H1 (cell line): ENCODE results near the gene SOCS7. TPM values are rescaled to one million over a fixed set of nuclear protein-coding genes. Genes with fewer than 3 reads are reported as not detected.

ENCODE experiments used
- CTCF ChIA-PET: fragments of 300-600 bp; sonication (Branson Sonifier 250); formaldehyde crosslinking; loops from one replicate; lab custom pipeline; 2021; ENCODE audit not compliant: partially characterized antibody; lab: Charles Lee
- POLR2A ChIA-PET: fragments of 300-600 bp; sonication (Branson Sonifier 250); formaldehyde crosslinking; loops from one replicate; lab custom pipeline; 2021; ENCODE audit warnings: inconsistent platforms; ENCODE audit not compliant: partially characterized antibody; lab: Charles Lee
- DNase-seq, 2 experiments: peaks; one replicate each; pipeline versions ENCODE4 v3.0.0 to v3.0.0-alpha.2; 2010 to 2022; ENCODE audit warnings: low spot score in 2 of 2, low read depth in 1 of 2, mixed read lengths in 1 of 2
- FAIRE-seq: peaks from 2 replicates; lab custom pipeline; 2011; peaks lifted over from hg19 to GRCh38; lab: Jason Lieb, UNC
- H2AFZ ChIP-seq: 2 replicates; pipeline ENCODE4 v1.8.1; 2012; ENCODE audit warnings: low read length, inconsistent platforms
- H2AK5ac ChIP-seq: 2 replicates; pipeline ENCODE4 v1.6.1; 2013; ENCODE audit warnings: low read depth, low read length
- H2BK120ac ChIP-seq: replicated peaks from 2 replicates; pipeline ENCODE3; 2013; ENCODE audit warnings: low read depth, low read length, inconsistent platforms
- H2BK12ac ChIP-seq: 2 replicates; pipeline ENCODE4 v1.6.1; 2013; ENCODE audit warnings: low read depth, low read length
- H2BK15ac ChIP-seq: 2 replicates; pipeline ENCODE4 v1.6.1; 2013; ENCODE audit warnings: low read length
- H2BK20ac ChIP-seq: 2 replicates; pipeline ENCODE4 v1.6.1; 2013; ENCODE audit warnings: low read length
- H2BK5ac ChIP-seq: 2 replicates; pipeline ENCODE4 v1.6.1; 2013; ENCODE audit warnings: low read depth, low read length
- H3K14ac ChIP-seq: 2 replicates; pipeline ENCODE4 v1.6.1; 2013; ENCODE audit warnings: inconsistent platforms; ENCODE audit not compliant: insufficient read length
- H3K18ac ChIP-seq: 2 replicates; pipeline ENCODE4 v1.6.1; 2013; ENCODE audit warnings: low read length; ENCODE audit errors: extremely low read depth
- H3K23ac ChIP-seq: 2 replicates; pipeline ENCODE4 v1.6.1; 2013; ENCODE audit warnings: inconsistent platforms; ENCODE audit not compliant: insufficient read length
- H3K23me2 ChIP-seq: 2 replicates; pipeline ENCODE4 v1.6.1; 2013; ENCODE audit warnings: low read depth, low read length
- H3K27ac ChIP-seq: 2 replicates; pipeline ENCODE4 v1.6.1; 2011; ENCODE audit warnings: low read depth, low read length, inconsistent platforms
- H3K27me3 ChIP-seq, 4 experiments: replicated peaks in 1 of 4; 1 replicate in 1 of 4; 2 replicates in 3 of 4; pipeline versions ENCODE4 v1.6.1 to v1.8.1; 2011 to 2013; ENCODE audit warnings: low read length in 3 of 4, mild to moderate bottlenecking in 3 of 4, inconsistent platforms in 2 of 4, mixed read lengths in 2 of 4, moderate library complexity in 1 of 4; ENCODE audit not compliant: control insufficient read depth in 3 of 4, insufficient read depth in 3 of 4; ENCODE audit errors: extremely low read depth in 1 of 4
- H3K36me3 ChIP-seq, 4 experiments: 2 replicates each; pipeline versions ENCODE4 v1.6.1 to v1.8.1; 2011 to 2013; ENCODE audit warnings: mild to moderate bottlenecking in 4 of 4, low read length in 3 of 4, moderate library complexity in 2 of 4, control low read depth in 1 of 4, inconsistent platforms in 1 of 4; ENCODE audit not compliant: insufficient read depth in 4 of 4, control insufficient read depth in 2 of 4
- H3K4ac ChIP-seq: replicated peaks from 2 replicates; pipeline ENCODE3; 2013; ENCODE audit warnings: low read length, low read depth, mixed read lengths, inconsistent platforms; ENCODE audit not compliant: insufficient read length
- H3K4me1 ChIP-seq, 4 experiments: replicated peaks in 1 of 4; 1 replicate in 1 of 4; 2 replicates in 3 of 4; pipeline versions ENCODE4 v1.6.1 to v1.8.1; 2011 to 2013; ENCODE audit warnings: low read length in 3 of 4, inconsistent platforms in 2 of 4, mixed read lengths in 1 of 4; ENCODE audit not compliant: insufficient read depth in 4 of 4, control insufficient read depth in 3 of 4
- H3K4me2 ChIP-seq, 2 experiments: 2 replicates each; pipeline versions ENCODE4 v1.6.1 to v1.8.1; 2011 to 2013; ENCODE audit warnings: low read depth in 2 of 2, low read length in 2 of 2, control low read depth in 1 of 2, inconsistent platforms in 1 of 2, mild to moderate bottlenecking in 1 of 2; ENCODE audit not compliant: insufficient read depth in 1 of 2
- H3K4me3 ChIP-seq, 4 experiments: fragments of 200-600, 300-600 bp in 1 of 4; sonication (generic), shearing (Covaris generic), sonication (Bioruptor Twin) in 1 of 4; 2 replicates each; pipeline versions ENCODE4 v1.5.1 to v1.8.1; 2011 to 2016; ENCODE audit warnings: low read length in 4 of 4, low read depth in 3 of 4, control low read depth in 2 of 4, inconsistent platforms in 2 of 4, mild to moderate bottlenecking in 2 of 4, mixed read lengths in 1 of 4, moderate library complexity in 1 of 4; ENCODE audit not compliant: insufficient read depth in 2 of 4; ENCODE audit errors: extremely low read depth in 1 of 4
- H3K56ac ChIP-seq: replicated peaks from 2 replicates; pipeline ENCODE3; 2013; ENCODE audit warnings: low read depth, mild to moderate bottlenecking, mixed read lengths, low read length, inconsistent platforms; ENCODE audit not compliant: insufficient read length
- H3K79me1 ChIP-seq: 2 replicates; pipeline ENCODE4 v1.6.1; 2013; ENCODE audit warnings: low read depth, low read length, control low read depth
- H3K79me2 ChIP-seq, 2 experiments: 2 replicates each; pipeline versions ENCODE4 v1.6.1 to v1.8.1; 2012 to 2013; ENCODE audit warnings: low read length in 2 of 2, mild to moderate bottlenecking in 2 of 2, inconsistent platforms in 1 of 2; ENCODE audit not compliant: insufficient read depth in 2 of 2, control insufficient read depth in 1 of 2
- H3K9ac ChIP-seq, 4 experiments: replicated peaks in 1 of 4; 1 replicate in 1 of 4; 2 replicates in 3 of 4; pipeline versions ENCODE4 v1.6.1 to v1.8.1; 2011 to 2013; ENCODE audit warnings: low read depth in 3 of 4, low read length in 3 of 4, control low read depth in 2 of 4, mild to moderate bottlenecking in 2 of 4, moderate library complexity in 2 of 4, inconsistent platforms in 1 of 4; ENCODE audit errors: extremely low read depth in 1 of 4
- H3K9me3 ChIP-seq, 2 experiments: 2 replicates each; pipeline versions ENCODE4 v1.6.1 to v1.8.1; 2012 to 2013; ENCODE audit warnings: mild to moderate bottlenecking in 2 of 2, moderate library complexity in 2 of 2, control low read depth in 1 of 2, inconsistent platforms in 1 of 2, low read depth in 1 of 2, low read length in 1 of 2, mixed read lengths in 1 of 2; ENCODE audit not compliant: insufficient read depth in 2 of 2
- H4K20me1 ChIP-seq, 2 experiments: replicated peaks in 1 of 2; 2 replicates each; pipeline versions ENCODE3 to v1.8.1; 2011 to 2013; ENCODE audit warnings: inconsistent platforms in 2 of 2, low read length in 2 of 2, mild to moderate bottlenecking in 1 of 2; ENCODE audit not compliant: insufficient read depth in 2 of 2, control insufficient read depth in 1 of 2
- H4K5ac ChIP-seq: 2 replicates; pipeline ENCODE4 v1.6.1; 2013; ENCODE audit warnings: low read length, low read depth, mixed read lengths, inconsistent platforms; ENCODE audit not compliant: insufficient read length
- H4K8ac ChIP-seq: 2 replicates; pipeline ENCODE4 v1.8.0; 2013; ENCODE audit warnings: mild to moderate bottlenecking, moderate library complexity, low read length, inconsistent platforms; ENCODE audit not compliant: insufficient read depth; ENCODE audit errors: extremely low read depth
- H4K91ac ChIP-seq: replicated peaks from 2 replicates; pipeline ENCODE3; 2013; ENCODE audit warnings: low read length, mixed read lengths, inconsistent platforms; ENCODE audit not compliant: insufficient read length
- BCL11A ChIP-seq, 2 experiments: IDR thresholded peaks; one replicate each; pipeline ENCODE4 v1.6.1; 2011; ENCODE audit warnings: low read depth in 2 of 2, low read length in 2 of 2, mild to moderate bottlenecking in 2 of 2
- CHD2 ChIP-seq: IDR thresholded peaks from 2 replicates; pipeline ENCODE4 v1.6.1; 2012; ENCODE audit warnings: low read length, improper control_type of control experiment
- FOSL1 ChIP-seq: IDR thresholded peaks from 2 replicates; pipeline ENCODE4 v1.6.1; 2011; ENCODE audit warnings: mild to moderate bottlenecking, low read depth, low read length, moderate library complexity; ENCODE audit not compliant: insufficient read depth
- POLR2A ChIP-seq, 2 experiments: IDR thresholded peaks; 1 replicate in 1 of 2; 2 replicates in 1 of 2; pipeline ENCODE4 v1.6.1; 2011; ENCODE audit warnings: low read depth in 2 of 2, low read length in 2 of 2, mild to moderate bottlenecking in 2 of 2; ENCODE audit errors: control extremely low read depth in 1 of 2
- RAD21 ChIP-seq, 2 experiments: IDR thresholded peaks in 1 of 2; conservative IDR thresholded peaks in 1 of 2; 2 replicates each; pipeline ENCODE4 v1.6.1; 2011; ENCODE audit warnings: low read depth in 2 of 2, low read length in 2 of 2, improper control_type of control experiment in 1 of 2, inconsistent platforms in 1 of 2, mild to moderate bottlenecking in 1 of 2, moderate library complexity in 1 of 2
- SAP30 ChIP-seq: fragments of 300-600 bp; sonication (generic); IDR thresholded peaks from 2 replicates; pipeline ENCODE4 v1.7.1; 2012; ENCODE audit warnings: low read length, moderate library complexity, mild to moderate bottlenecking, inconsistent platforms; ENCODE audit not compliant: insufficient read depth, insufficient replicate concordance
- SP2 ChIP-seq: IDR thresholded peaks from 2 replicates; pipeline ENCODE4 v1.6.1; 2012; ENCODE audit warnings: mild to moderate bottlenecking, low read length, inconsistent platforms
- TBP ChIP-seq: IDR thresholded peaks from 2 replicates; pipeline ENCODE4 v1.6.1; 2011; ENCODE audit warnings: low read depth, low read length, improper control_type of control experiment
- YY1 ChIP-seq: IDR thresholded peaks from 2 replicates; pipeline ENCODE4 v1.6.1; 2011; ENCODE audit warnings: low read depth, mild to moderate bottlenecking, low read length
- ZNF274 ChIP-seq: IDR thresholded peaks from 2 replicates; pipeline ENCODE4 v1.7.0; 2012; ENCODE audit warnings: low read length, borderline replicate concordance; ENCODE audit errors: extremely low read depth
- WGBS, 2 experiments: shearing (Covaris generic) in 1 of 2; methylation state at CpG; one replicate each; pipeline versions ENCODE4 v1.1.6 to v1.1.7; 2013 to 2015; ENCODE audit warnings: low lambda C conversion rate in 2 of 2, mixed read lengths in 2 of 2, inconsistent platforms in 1 of 2, low coverage in 1 of 2, missing lambda C conversion rate in 1 of 2; ENCODE audit not compliant: insufficient replicate concordance in 2 of 2, insufficient coverage in 1 of 2, insufficient read length in 1 of 2; ENCODE audit errors: extremely low coverage in 1 of 2, missing lambda C conversion rate in 1 of 2; 5-methylcytosine and 5-hydroxymethylcytosine counted together
- polyA plus RNA-seq, 7 experiments: library from polyadenylated mRNA; depleted of rRNA in 3 of 7; stranded (reverse) in 5 of 7; unstranded in 2 of 7; fragments of >200 nt in 5 of 7; fragments of 200-250 nt in 2 of 7; gene quantifications; 1 replicate in 5 of 7; 2 replicates in 1 of 7; 4 replicates in 1 of 7; pipeline versions ENCODE4 v1.2.1 to v1.2.3, GENCODE V29; 2011 to 2013; ENCODE audit warnings: missing spikeins in 2 of 7, mixed read lengths in 2 of 7
- total RNA-seq: library from RNA; stranded (reverse); fragmentation: NEBNext Ultra II Directional; extraction: Animal tissue kit (Norgen Biotek cat#: 25700); gene quantifications from 2 replicates; pipeline ENCODE4 v1.2.1, GENCODE V29; 2021

SOCS7 gene
- total and polyA plus RNA-seq, 2 of the 8 experiments (the other 6 are each of a cell fraction or from before 2014, with no cell fraction given): 13.5 to 26.9 TPM

DNA sequence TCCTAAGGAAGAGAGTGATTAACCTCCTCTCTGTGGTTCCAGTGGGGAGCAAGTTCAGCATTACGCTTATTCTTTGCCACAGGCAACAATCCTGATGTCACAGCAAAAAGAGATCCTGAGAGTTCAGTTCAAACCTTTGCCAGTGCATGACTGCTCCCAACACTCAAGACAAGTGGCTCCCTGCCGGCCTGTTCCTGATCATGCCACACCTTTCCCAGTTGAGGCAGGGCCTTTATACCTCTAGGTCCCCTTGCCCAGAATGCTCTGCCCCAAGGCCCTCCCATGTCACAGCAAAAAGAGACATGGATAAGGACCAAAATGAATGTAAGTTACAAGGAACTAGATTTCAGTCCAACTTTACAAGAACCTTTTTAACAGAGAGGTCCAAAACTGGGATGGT lies 45.6 kb downstream of the SOCS7 start:
- peaks cover 0 to 5% of the 10 kb centered on the region in 2 experiments for H4K20me1 ChIP-seq
- H4K8ac ChIP-seq: no peak overlapping the region
- peaks cover 2 to 47% (median 23%) of the 10 kb centered on the region in 4 experiments; a peak in 7 of 8 replicates for H3K36me3 ChIP-seq

More for the DNA sequence above, 45.6 kb downstream of the SOCS7 start:
- Histone ChIP-seq H3K9me3 (no peaks in the 10 kb centered on the region), H2AK5ac (no peak overlapping the region), H4K91ac (no peak overlapping the region), H2BK5ac (no peak overlapping the region), H3K23me2 (no peaks in the 10 kb centered on the region; the same call in 1 of the 2 replicates), H3K79me2 (no peaks in the 10 kb centered on the region), H3K4ac (no peak overlapping the region), H3K4me3 (no peak overlapping the region), H3K4me1 (no peaks in the 10 kb centered on the region), H2BK12ac (no peak overlapping the region), H2BK120ac (no peak overlapping the region), H2BK15ac (no peak overlapping the region), H3K9ac (no peak overlapping the region), H4K5ac (no peak overlapping the region), H3K27me3 (no peaks in the 10 kb centered on the region), H3K18ac (no peak overlapping the region), H3K4me2 (no peak overlapping the region), H3K56ac (no peak overlapping the region), H3K27ac (no peak overlapping the region), H2AFZ (no peak overlapping the region), H3K23ac (no peak overlapping the region), H2BK20ac (no peak overlapping the region), H3K14ac (no peak overlapping the region), H3K79me1 (no peaks in the 10 kb centered on the region)
- FAIRE-seq (no peak), DNase-seq (no peak)
- no peak for TF ChIP-seq SAP30
- no peak for TF ChIP-seq SP2
- TF ChIP-seq RAD21 (IDR thresholded peaks at IDR 0.05 in 1 of 2, conservative IDR thresholded peaks at IDR 0.05 in 1 of 2; ENCODE audit: low read depth in 2 of 2, low read length in 2 of 2): no peak
- TF ChIP-seq ZNF274: no peak
- no peak for TF ChIP-seq POLR2A (IDR thresholded peaks at IDR 0.05; ENCODE audit: control extremely low read depth in 1 of 2, low read depth in 2 of 2, low read length in 2 of 2)
- no peak for TF ChIP-seq TBP
- no peak for TF ChIP-seq YY1
- no peak for TF ChIP-seq CHD2
- no peak for TF ChIP-seq FOSL1
- no peak for TF ChIP-seq BCL11A (IDR thresholded peaks at IDR 0.05; ENCODE audit: low read depth in 2 of 2, low read length in 2 of 2)
- WGBS, 2 experiments: 89% methylated on average over 2 of the region's 2 CpGs; no CpG with 5 or more reads in 1 of the 2 experiments
- CTCF ChIA-PET: interaction anchor here (1.0 to 1.4 kb wide), 2 partner anchors 26 to 64 kb away, joined by 4 to 5 read pairs; no protein-coding TSS in a partner anchor
- POLR2A ChIA-PET: interaction anchor here (2.5 kb wide), 1 partner anchor 17 kb away, joined by 7 read pairs; no protein-coding TSS in a partner anchor
